Measurements from ENCODE around the gene PROM1.

Gene PROM1

DNA sequence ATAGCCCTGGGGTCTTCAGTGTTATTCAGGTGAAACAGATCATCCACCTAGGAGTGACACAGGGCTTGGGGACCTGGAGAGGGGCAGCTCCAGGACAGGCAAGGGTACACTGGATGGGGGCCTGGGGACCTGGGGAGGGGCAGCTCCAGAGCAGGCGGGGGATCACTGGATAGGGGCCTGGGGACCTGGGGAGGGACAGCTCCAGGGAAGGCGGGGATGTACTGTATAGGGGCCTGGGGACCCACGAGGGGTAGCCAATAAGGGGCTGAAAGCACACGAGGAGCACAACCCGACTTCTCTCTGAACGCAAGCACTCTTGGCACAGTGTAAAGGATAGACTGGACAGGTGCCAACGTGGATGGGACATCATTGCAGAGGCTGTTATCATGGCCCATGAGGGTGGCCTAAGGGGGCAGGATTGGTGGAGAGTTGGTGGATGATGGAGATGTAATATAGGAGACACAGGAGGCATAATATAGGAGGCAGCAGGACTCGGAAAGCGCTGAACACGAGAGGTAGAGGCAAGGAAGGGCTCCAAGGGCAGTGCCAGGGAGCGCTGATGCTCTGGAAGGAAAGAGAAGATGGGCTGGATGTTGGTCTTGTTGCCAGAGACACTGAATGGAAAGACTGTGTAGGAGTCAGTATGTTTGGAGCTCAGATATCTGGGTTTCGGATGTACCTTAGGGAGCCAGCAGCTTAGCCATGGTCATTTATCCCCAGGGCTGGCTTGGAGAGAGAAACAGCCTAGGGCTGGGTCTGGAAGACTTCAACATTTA, 82.9 kb downstream of the PROM1 start:
- Histone ChIP-seq H3K27ac (no peak overlapping the region), H3K4me1 (peaks cover 0 to 5% (median 2%) of the 10 kb centered on the region in 4 donors), H3K27me3 (no peaks in the 10 kb centered on the region), H3K4me3 (no peak overlapping the region), H3K9me3 (no peaks in the 10 kb centered on the region), H3K36me3 (peaks cover 0 to 9% (median 0%) of the 10 kb centered on the region in 3 donors)
- intact Hi-C loops (cut with DNase I; ENCODE audit: low total_unique reads), result loop anchor here (5.0 kb wide), 1 partner anchor 269 kb away; no protein-coding TSS in a partner anchor
- no peak for DNase-seq
- TF ChIP-seq, protein P1, sequence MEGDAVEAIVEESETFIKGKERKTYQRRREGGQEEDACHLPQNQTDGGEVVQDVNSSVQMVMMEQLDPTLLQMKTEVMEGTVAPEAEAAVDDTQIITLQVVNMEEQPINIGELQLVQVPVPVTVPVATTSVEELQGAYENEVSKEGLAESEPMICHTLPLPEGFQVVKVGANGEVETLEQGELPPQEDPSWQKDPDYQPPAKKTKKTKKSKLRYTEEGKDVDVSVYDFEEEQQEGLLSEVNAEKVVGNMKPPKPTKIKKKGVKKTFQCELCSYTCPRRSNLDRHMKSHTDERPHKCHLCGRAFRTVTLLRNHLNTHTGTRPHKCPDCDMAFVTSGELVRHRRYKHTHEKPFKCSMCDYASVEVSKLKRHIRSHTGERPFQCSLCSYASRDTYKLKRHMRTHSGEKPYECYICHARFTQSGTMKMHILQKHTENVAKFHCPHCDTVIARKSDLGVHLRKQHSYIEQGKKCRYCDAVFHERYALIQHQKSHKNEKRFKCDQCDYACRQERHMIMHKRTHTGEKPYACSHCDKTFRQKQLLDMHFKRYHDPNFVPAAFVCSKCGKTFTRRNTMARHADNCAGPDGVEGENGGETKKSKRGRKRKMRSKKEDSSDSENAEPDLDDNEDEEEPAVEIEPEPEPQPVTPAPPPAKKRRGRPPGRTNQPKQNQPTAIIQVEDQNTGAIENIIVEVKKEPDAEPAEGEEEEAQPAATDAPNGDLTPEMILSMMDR (IDR thresholded peaks at IDR 0.05), result no peak

DNA sequence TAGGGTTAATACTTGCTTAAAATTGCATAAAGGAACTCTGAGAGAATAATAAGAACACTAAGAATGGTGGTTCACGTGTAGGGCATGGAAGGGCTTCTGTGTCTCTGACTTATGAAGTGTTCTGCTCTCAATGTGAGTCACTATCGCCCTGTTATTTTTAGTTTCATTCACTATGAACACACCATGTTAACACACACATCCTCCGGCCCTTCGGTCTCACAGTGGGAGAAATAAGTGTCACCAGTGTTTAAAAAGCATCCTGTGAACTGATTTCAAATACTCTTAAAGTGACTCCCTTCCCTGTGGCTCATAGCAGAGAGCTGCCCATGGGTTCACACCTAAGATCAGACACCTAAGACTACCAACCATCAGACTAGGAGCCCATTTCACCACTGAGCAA, 87.0 kb downstream of the PROM1 start:
- DNase-seq, result no peak
- intact Hi-C loops (cut with DNase I; ENCODE audit: low total_unique reads), result no loop called here
- no peaks in the 10 kb centered on the region for H3K9me3 ChIP-seq
- H3K4me1 ChIP-seq, result peaks cover 0 to 5% (median 2%) of the 10 kb centered on the region in 4 donors
- no peak overlapping the region for H3K4me3 ChIP-seq
- TF ChIP-seq, protein P1 (IDR thresholded peaks at IDR 0.05), result no peak
- H3K27ac ChIP-seq, result no peak overlapping the region
- peaks cover 0 to 26% (median 9%) of the 10 kb centered on the region in 3 donors for H3K36me3 ChIP-seq
- no peaks in the 10 kb centered on the region for H3K27me3 ChIP-seq

DNA sequence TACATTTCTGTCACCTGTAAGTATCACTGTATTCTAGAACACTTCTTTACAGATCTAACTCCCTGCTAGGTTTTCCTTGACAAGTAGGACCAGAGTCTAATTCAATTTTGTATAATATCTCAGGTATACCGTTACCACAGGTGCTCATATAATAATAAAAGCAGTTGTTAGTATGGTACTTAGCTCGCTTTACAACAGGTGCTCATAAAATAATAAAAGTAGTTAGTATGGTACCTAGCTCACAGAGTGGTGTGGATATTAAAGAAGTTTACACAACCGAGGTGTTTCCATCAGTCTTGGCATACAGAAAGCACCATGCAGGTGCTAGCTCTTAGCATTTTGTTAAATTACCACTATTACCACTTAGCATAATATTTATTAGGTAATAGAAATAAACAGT, 88.0 kb downstream of the PROM1 start:
- H3K4me1 ChIP-seq, result no peaks in the 10 kb centered on the region
- intact Hi-C loops (cut with DNase I; ENCODE audit: low total_unique reads), result no loop called here
- H3K27me3 ChIP-seq, result no peaks in the 10 kb centered on the region
- H3K27ac ChIP-seq, result no peak overlapping the region
- H3K4me3 ChIP-seq, result no peak overlapping the region
- no peak for DNase-seq
- H3K9me3 ChIP-seq, result no peaks in the 10 kb centered on the region
- TF ChIP-seq, protein P1 (IDR thresholded peaks at IDR 0.05), result no peak
- H3K36me3 ChIP-seq, result peaks cover 0 to 26% (median 11%) of the 10 kb centered on the region in 3 donors

DNA sequence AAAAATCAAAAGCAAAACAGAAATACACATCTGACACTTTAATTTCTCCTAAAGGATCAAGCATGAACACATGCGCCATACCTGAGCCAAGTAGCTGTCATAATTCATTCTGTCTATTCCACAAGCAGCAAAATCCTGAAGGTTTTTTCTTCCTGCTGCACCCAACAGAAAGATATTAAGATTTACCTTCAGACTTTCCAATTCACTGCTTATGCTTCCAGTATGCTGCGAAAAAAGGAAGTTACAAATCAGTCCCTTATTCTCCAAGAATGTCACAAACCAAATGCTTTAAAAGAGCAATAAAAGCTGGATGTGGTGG, 91.7 kb downstream of the PROM1 start:
- DNase-seq, result no peak
- TF ChIP-seq, protein P1 (IDR thresholded peaks at IDR 0.05), result no peak
- intact Hi-C loops (cut with DNase I; ENCODE audit: low total_unique reads), result no loop called here
- H3K36me3 ChIP-seq, result peaks cover 0 to 53% (median 17%) of the 10 kb centered on the region in 3 donors
- H3K4me1 ChIP-seq, result no peaks in the 10 kb centered on the region
- no peak overlapping the region for H3K27ac ChIP-seq
- no peaks in the 10 kb centered on the region for H3K9me3 ChIP-seq
- no peaks in the 10 kb centered on the region for H3K27me3 ChIP-seq
- H3K4me3 ChIP-seq, result no peak overlapping the region

DNA sequence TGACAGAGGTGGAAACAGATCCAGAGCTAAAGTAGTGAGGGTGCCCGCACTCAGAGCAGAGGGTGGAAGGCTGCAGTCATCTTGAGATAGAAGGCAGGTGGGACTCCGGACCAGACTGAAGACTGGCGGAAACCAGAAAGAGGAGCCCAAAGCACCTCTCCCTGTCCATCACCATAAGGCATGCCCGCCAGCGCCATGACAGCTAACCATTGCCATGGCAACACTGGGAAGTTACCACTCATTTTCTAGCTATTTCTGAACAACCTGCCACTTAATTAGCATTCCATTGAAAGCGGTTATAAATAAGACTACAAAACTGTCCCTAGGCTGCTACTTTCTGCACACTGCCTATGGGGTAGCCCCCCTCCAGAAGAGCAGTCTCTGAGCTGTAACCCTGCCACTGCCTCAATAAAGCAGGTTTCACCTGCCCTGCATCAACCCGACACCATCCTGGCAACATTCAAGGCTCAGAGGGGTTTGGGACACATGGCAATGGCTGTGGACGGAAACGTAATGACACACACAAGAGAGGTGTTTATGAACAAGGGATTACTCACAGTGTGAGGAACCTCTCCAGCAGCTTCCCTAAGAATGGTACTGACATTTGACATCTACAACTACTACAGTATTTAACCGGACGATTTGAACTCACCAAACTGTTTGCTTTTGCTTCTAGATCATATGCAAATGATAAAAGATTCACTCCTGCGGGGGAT, 93.1 kb downstream of the PROM1 start:
- Histone ChIP-seq H3K27ac (no peak overlapping the region), H3K36me3 (peaks cover 0 to 66% (median 17%) of the 10 kb centered on the region in 3 donors), H3K4me1 (no peaks in the 10 kb centered on the region), H3K9me3 (no peaks in the 10 kb centered on the region), H3K27me3 (no peaks in the 10 kb centered on the region), H3K4me3 (no peak overlapping the region)
- intact Hi-C loops (cut with DNase I; ENCODE audit: low total_unique reads), result no loop called here
- TF ChIP-seq, protein P1 (IDR thresholded peaks at IDR 0.05), result no peak
- no peak for DNase-seq
